ENCODE measurements around the gene NLRP14. TPM values are rescaled to one million over a fixed set of nuclear protein-coding genes. Genes with fewer than 3 reads are reported as not detected.

Gene NLRP14
- 1 to 10 TPM in 1 of 3 donors, under 1 TPM in 2; 0.71 to 1.4 (median 0.79) TPM for polyA plus RNA-seq (ENCODE audit: insufficient read length in 3 of 3)

GRCh38 chr11:7020183-7020917 is at the start of gene NLRP14, which contains the start of gene ZNF214:
NLRP14 (plus strand) TSS chr11:7020479; CDS start chr11:7038587, 18,108 bp downstream.
ZNF214 (minus strand) TSS chr11:7020346; CDS start chr11:7002835, 17,511 bp downstream.
- peak; percentile 90 to 96 (median 94) for DNase-seq (ENCODE audit: low read depth in 3 of 3, low spot score in 2 of 3)

GRCh38 chr11:6979365-6979764 is 40.9 kb upstream of the NLRP14 start:
- no peak for DNase-seq (ENCODE audit: low read depth in 3 of 3, low spot score in 2 of 3)

GRCh38 chr11:6986487-6986886 is 33.8 kb upstream of the NLRP14 start:
- DNase-seq (ENCODE audit: low read depth in 3 of 3, low spot score in 2 of 3), result no peak

GRCh38 chr11:6988506-6988905 is 31.8 kb upstream of the NLRP14 start:
- no peak for DNase-seq (ENCODE audit: low read depth in 3 of 3, low spot score in 2 of 3)

GRCh38 chr11:6991227-6991626 is 29.1 kb upstream of the NLRP14 start:
- no peak for DNase-seq (ENCODE audit: low read depth in 3 of 3, low spot score in 2 of 3)

- no peak for DNase-seq (ENCODE audit: low read depth in 3 of 3, low spot score in 2 of 3)
Observed at GRCh38 chr11:6992026-6992425, 28.3 kb upstream of the NLRP14 start.

GRCh38 chr11:6992457-6993417 is 27.5 kb upstream of the NLRP14 start:
- DNase-seq (ENCODE audit: low read depth in 3 of 3, low spot score in 2 of 3), result peak in 1 of 3 donors; percentile 1

- no peak for DNase-seq (ENCODE audit: low read depth in 3 of 3, low spot score in 2 of 3)
Observed at GRCh38 chr11:6995703-6996102, 24.6 kb upstream of the NLRP14 start.

GRCh38 chr11:7004482-7004881 is 15.8 kb upstream of the NLRP14 start:
- DNase-seq (ENCODE audit: low read depth in 3 of 3, low spot score in 2 of 3), result no peak

GRCh38 chr11:7014118-7014517 is 6.2 kb upstream of the NLRP14 start:
- no peak for DNase-seq (ENCODE audit: low read depth in 3 of 3, low spot score in 2 of 3)

- no peak for DNase-seq (ENCODE audit: low read depth in 3 of 3, low spot score in 2 of 3)
Observed at GRCh38 chr11:7016011-7016410, 4.3 kb upstream of the NLRP14 start.

GRCh38 chr11:7019500-7020182 is 638 bp upstream of the NLRP14 start:
- no peak for DNase-seq (ENCODE audit: low read depth in 3 of 3, low spot score in 2 of 3)

- DNase-seq (ENCODE audit: low read depth in 3 of 3, low spot score in 2 of 3), result no peak
Observed at GRCh38 chr11:7021318-7021717, 1.0 kb downstream of the NLRP14 start.

- no peak for DNase-seq (ENCODE audit: low read depth in 3 of 3, low spot score in 2 of 3)
Observed at GRCh38 chr11:7028141-7028540, 7.9 kb downstream of the NLRP14 start.

GRCh38 chr11:7030836-7031235 is 10.6 kb downstream of the NLRP14 start:
- DNase-seq (ENCODE audit: low read depth in 3 of 3, low spot score in 2 of 3), result no peak

- no peak for DNase-seq (ENCODE audit: low read depth in 3 of 3, low spot score in 2 of 3)
Observed at GRCh38 chr11:7031471-7031871, 11.2 kb downstream of the NLRP14 start.

GRCh38 chr11:7032692-7033091 is 12.4 kb downstream of the NLRP14 start:
- DNase-seq (ENCODE audit: low read depth in 3 of 3, low spot score in 2 of 3), result no peak

GRCh38 chr11:7034019-7034418 is 13.7 kb downstream of the NLRP14 start:
- DNase-seq (ENCODE audit: low read depth in 3 of 3, low spot score in 2 of 3), result no peak

GRCh38 chr11:7046474-7047175 is 26.3 kb downstream of the NLRP14 start:
- no peak for DNase-seq (ENCODE audit: low read depth in 3 of 3, low spot score in 2 of 3)

- no peak for DNase-seq (ENCODE audit: low read depth in 3 of 3, low spot score in 2 of 3)
Observed at GRCh38 chr11:7050191-7050590, 29.9 kb downstream of the NLRP14 start.
